ENCODE data around the gene EXOC6B. TPM values are rescaled to one million over a fixed set of nuclear protein-coding genes. Genes with fewer than 3 reads are reported as not detected.
"Not testable (repeated sequence)": the region's sequence is repeated elsewhere in the genome, so short reads cannot be mapped to it uniquely, and the experiment has no call there.

Gene EXOC6B
- total RNA-seq, 1 donor from 2014 or later: 24.5 TPM

DNA sequence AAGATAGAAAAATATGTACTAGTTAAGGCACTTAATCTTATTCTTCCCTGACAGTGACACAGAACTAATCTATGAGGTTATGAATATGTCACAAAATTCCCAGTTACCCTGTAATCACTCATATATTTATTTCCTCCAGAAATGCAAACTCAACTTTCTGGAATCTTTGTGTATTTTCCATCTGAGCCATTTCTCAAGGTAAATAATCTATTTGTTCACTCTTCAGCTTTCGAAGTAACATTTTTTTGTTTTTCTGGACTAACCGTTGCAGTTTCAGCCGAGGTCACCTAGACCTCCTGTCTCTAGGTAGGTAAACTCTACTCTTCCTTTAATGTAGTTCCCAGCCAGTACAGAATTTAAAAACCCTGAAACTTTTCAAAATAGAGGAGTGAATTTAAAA lies 250.9 kb downstream of the EXOC6B start:
- Histone ChIP-seq H3K27me3 (ENCODE audit: control insufficient read depth in 3 of 3, insufficient read depth in 3 of 3, low read length in 3 of 3) (no peaks in the 10 kb centered on the region), H3K9me3 (ENCODE audit: control insufficient read depth in 3 of 3, low read length in 3 of 3) (no peaks in the 10 kb centered on the region), H3K9ac (ENCODE audit: low read depth in 1 of 3, low read length in 3 of 3) (no peak overlapping the region), H3K4me3 (ENCODE audit: low read length in 3 of 3) (no peak overlapping the region), H3K27ac (ENCODE audit: low read depth, low read length) (no peak overlapping the region), H3K36me3 (ENCODE audit: control insufficient read depth in 3 of 3, insufficient read depth in 3 of 3, low read length in 3 of 3) (no peaks in the 10 kb centered on the region), H3K4me1 (ENCODE audit: control insufficient read depth in 3 of 3, insufficient read depth in 3 of 3, low read length in 3 of 3) (no peaks in the 10 kb centered on the region)

DNA sequence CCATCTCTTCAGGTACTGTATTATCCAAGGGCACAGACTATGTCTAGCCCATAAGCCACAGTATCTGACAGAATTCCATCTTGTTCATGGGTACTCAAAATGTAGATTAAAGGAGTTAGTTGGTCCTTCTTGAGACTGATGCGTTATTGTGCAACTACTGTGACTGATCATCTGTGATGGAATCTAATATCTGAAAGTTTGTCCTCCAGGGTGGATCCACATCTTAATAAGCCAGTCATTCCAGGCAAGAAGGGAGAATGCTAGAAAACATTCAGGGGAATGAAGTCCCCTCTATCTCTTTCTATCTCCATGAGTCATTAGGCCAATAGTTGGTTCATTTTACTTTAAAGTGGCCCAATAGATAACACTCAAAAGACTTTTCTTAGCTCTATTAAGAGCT lies 252.6 kb downstream of the EXOC6B start:
- H3K27me3 ChIP-seq (ENCODE audit: control insufficient read depth in 3 of 3, insufficient read depth in 3 of 3, low read length in 3 of 3): no peaks in the 10 kb centered on the region
- H3K9ac ChIP-seq (ENCODE audit: low read depth in 1 of 3, low read length in 3 of 3): no peak overlapping the region
- H3K4me1 ChIP-seq (ENCODE audit: control insufficient read depth in 3 of 3, insufficient read depth in 3 of 3, low read length in 3 of 3): no peaks in the 10 kb centered on the region
- H3K9me3 ChIP-seq (ENCODE audit: control insufficient read depth in 3 of 3, low read length in 3 of 3): no peaks in the 10 kb centered on the region
- H3K4me3 ChIP-seq (ENCODE audit: low read length in 3 of 3): no peak overlapping the region
- no peaks in the 10 kb centered on the region for H3K36me3 ChIP-seq (ENCODE audit: control insufficient read depth in 3 of 3, insufficient read depth in 3 of 3, low read length in 3 of 3)
- H3K27ac ChIP-seq (ENCODE audit: low read depth, low read length): no peak overlapping the region

DNA sequence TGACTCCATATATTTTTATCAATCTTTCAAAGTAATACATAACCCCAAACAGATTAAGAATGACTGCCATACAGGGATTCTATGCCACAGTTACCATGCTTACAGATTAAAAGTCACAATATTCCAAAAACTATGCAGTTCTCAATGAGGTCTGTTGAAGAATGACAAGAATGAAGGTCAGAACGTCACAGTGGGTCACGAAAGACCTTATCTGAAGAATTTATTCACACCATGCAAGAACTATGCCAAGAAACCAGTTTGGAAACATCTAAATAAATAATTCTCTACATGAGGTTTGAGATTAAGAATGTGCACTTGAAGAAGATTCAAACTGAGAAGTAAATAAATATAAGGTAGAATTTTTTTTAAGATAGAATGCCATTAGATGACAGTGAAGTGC lies 253.3 kb downstream of the EXOC6B start:
- H3K4me3 ChIP-seq (ENCODE audit: low read length in 3 of 3): no peak overlapping the region
- no peak overlapping the region for H3K27ac ChIP-seq (ENCODE audit: low read depth, low read length)

DNA sequence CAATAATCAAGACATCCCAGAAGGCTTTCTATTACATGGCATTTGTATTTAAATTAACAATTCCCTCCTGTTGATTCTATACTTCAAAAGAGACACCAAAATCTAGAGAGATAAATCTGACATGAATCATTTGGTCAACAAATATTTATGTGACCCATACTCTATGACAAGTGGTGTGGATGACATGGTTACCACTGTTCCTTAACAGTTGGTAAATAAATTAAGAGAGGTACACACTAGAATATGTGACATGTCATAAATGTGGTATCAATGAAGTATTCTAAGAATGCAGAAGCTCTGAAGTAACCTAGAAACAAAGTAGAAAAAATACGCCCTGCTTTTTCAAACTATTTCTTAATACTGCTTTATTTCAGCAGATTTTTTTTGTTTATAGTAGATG lies 255.4 kb downstream of the EXOC6B start:
- no peak overlapping the region for H3K27ac ChIP-seq (ENCODE audit: low read depth, low read length)
- H3K9ac ChIP-seq (ENCODE audit: low read depth in 1 of 3, low read length in 3 of 3): no peak overlapping the region
- H3K27me3 ChIP-seq (ENCODE audit: control insufficient read depth in 3 of 3, insufficient read depth in 3 of 3, low read length in 3 of 3): no peaks in the 10 kb centered on the region
- no peaks in the 10 kb centered on the region for H3K4me1 ChIP-seq (ENCODE audit: control insufficient read depth in 3 of 3, insufficient read depth in 3 of 3, low read length in 3 of 3)
- H3K4me3 ChIP-seq (ENCODE audit: low read length in 3 of 3): no peak overlapping the region
- no peaks in the 10 kb centered on the region for H3K36me3 ChIP-seq (ENCODE audit: control insufficient read depth in 3 of 3, insufficient read depth in 3 of 3, low read length in 3 of 3)
- H3K9me3 ChIP-seq (ENCODE audit: control insufficient read depth in 3 of 3, low read length in 3 of 3): no peaks in the 10 kb centered on the region

More for the DNA sequence above, 253.3 kb downstream of the EXOC6B start:
- H3K4me1 ChIP-seq (ENCODE audit: control insufficient read depth in 3 of 3, insufficient read depth in 3 of 3, low read length in 3 of 3): no peaks in the 10 kb centered on the region
- no peaks in the 10 kb centered on the region for H3K27me3 ChIP-seq (ENCODE audit: control insufficient read depth in 3 of 3, insufficient read depth in 3 of 3, low read length in 3 of 3)
- H3K9ac ChIP-seq (ENCODE audit: low read depth in 1 of 3, low read length in 3 of 3): no peak overlapping the region
- H3K36me3 ChIP-seq (ENCODE audit: control insufficient read depth in 3 of 3, insufficient read depth in 3 of 3, low read length in 3 of 3): no peaks in the 10 kb centered on the region
- no peaks in the 10 kb centered on the region for H3K9me3 ChIP-seq (ENCODE audit: control insufficient read depth in 3 of 3, low read length in 3 of 3)

DNA sequence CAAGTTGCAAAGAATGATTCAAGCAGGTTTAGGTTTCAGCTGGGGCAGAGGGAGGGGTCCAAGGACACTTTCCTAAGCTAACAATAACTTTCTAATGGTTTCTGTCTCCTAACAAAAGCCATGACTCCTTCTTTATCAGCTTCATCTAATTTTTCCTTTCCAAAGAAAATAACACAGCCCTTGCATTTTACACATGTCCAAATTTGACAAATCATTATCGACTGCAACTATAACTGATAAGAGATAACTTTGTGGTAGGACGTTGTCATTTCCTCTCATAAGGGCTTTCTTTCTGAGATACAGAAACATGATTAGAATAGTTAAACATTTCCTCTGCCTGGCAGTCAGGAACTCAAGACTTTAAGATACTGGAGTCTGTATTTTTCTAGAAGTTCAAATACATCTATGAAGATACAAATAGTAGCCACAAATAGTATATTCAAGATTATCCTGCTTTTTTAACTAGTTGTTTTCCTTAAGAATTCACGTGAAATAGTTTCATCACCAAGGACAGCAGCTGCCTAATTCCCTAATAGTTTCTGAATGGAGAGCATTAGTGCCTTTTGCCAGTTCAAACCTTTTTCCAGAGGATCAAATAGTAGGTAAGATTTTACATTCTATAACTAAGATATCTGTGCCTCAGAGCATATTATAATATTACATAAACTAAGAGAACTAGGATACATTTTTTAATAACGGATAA lies 263.2 kb downstream of the EXOC6B start:
- H3K4me3 ChIP-seq (ENCODE audit: low read length in 3 of 3): no peak overlapping the region
- no peak overlapping the region for H3K27ac ChIP-seq (ENCODE audit: low read depth, low read length)
- H3K9ac ChIP-seq (ENCODE audit: low read depth in 1 of 3, low read length in 3 of 3): no peak overlapping the region
- H3K36me3 ChIP-seq (ENCODE audit: control insufficient read depth in 3 of 3, insufficient read depth in 3 of 3, low read length in 3 of 3): no peaks in the 10 kb centered on the region
- peaks cover 3 to 9% (median 3%) of the 10 kb centered on the region in 3 donors for H3K4me1 ChIP-seq (ENCODE audit: control insufficient read depth in 3 of 3, insufficient read depth in 3 of 3, low read length in 3 of 3)
- H3K27me3 ChIP-seq (ENCODE audit: control insufficient read depth in 3 of 3, insufficient read depth in 3 of 3, low read length in 3 of 3): no peaks in the 10 kb centered on the region
- no peaks in the 10 kb centered on the region for H3K9me3 ChIP-seq (ENCODE audit: control insufficient read depth in 3 of 3, low read length in 3 of 3)

DNA sequence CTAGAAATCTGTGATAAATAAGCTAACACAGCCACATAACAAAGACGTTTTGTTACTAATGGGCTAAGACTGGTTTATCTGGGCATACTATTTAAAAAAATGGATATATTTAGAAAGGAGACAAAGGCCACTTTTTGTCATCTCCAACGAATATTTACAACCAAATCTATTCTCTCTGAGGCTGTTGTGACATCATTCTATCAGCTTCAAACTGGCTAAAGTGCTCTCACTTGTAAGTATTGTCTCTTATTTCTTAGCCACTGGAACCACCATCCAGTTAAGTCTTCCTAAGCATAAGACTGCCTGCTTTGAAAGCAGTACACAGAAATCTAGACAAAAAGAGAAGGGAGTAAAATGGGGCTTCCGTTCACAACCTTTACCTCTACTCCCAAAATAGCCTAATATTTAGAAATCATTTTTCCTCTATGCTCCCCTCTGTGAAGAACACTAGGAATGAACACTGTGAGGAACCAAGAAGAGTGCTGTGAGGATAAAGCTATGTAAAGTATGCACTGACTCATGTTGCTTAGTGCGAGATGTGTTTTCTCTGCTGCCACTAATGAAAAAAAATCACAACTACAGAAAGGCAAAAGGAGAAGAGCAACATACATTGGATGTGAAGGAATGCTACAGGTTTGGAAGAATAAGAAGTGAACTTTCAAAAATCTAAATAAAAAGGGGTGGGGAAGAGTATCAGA lies 264.1 kb downstream of the EXOC6B start:
- no peak overlapping the region for H3K4me3 ChIP-seq (ENCODE audit: low read length in 3 of 3)
- no peaks in the 10 kb centered on the region for H3K36me3 ChIP-seq (ENCODE audit: control insufficient read depth in 3 of 3, insufficient read depth in 3 of 3, low read length in 3 of 3)
- H3K4me1 ChIP-seq (ENCODE audit: control insufficient read depth in 3 of 3, insufficient read depth in 3 of 3, low read length in 3 of 3): peaks cover 3 to 9% (median 3%) of the 10 kb centered on the region in 3 donors
- no peaks in the 10 kb centered on the region for H3K9me3 ChIP-seq (ENCODE audit: control insufficient read depth in 3 of 3, low read length in 3 of 3)
- H3K27me3 ChIP-seq (ENCODE audit: control insufficient read depth in 3 of 3, insufficient read depth in 3 of 3, low read length in 3 of 3): no peaks in the 10 kb centered on the region
- no peak overlapping the region for H3K9ac ChIP-seq (ENCODE audit: low read depth in 1 of 3, low read length in 3 of 3)
- no peak overlapping the region for H3K27ac ChIP-seq (ENCODE audit: low read depth, low read length)

DNA sequence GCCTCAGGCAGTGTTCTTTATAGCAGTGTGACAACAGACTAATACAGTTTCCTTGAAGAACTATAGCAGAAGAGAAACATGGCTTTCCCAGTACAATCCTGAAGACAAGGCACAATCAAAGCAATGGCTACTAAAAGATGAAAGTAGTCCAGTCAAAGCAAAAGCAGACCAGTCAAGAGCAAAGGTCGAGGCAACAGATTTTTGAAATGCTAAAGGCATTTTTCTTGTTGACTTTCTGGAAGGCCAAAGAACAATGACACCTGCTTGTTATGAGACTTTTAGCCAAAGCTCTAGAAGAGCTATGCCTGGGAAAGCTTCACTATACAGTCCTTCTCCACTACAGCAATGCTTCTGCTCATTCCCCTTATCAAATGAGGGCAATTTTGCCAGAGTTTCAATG lies 269.9 kb downstream of the EXOC6B start:
- no peaks in the 10 kb centered on the region for H3K27me3 ChIP-seq (ENCODE audit: control insufficient read depth in 3 of 3, insufficient read depth in 3 of 3, low read length in 3 of 3)
- no peak overlapping the region for H3K9ac ChIP-seq (ENCODE audit: low read depth in 1 of 3, low read length in 3 of 3)
- H3K4me3 ChIP-seq (ENCODE audit: low read length in 3 of 3): no peak overlapping the region
- H3K36me3 ChIP-seq (ENCODE audit: control insufficient read depth in 3 of 3, insufficient read depth in 3 of 3, low read length in 3 of 3): no peaks in the 10 kb centered on the region
- no peak overlapping the region for H3K27ac ChIP-seq (ENCODE audit: low read depth, low read length)
- no peaks in the 10 kb centered on the region for H3K9me3 ChIP-seq (ENCODE audit: control insufficient read depth in 3 of 3, low read length in 3 of 3)
- no peaks in the 10 kb centered on the region for H3K4me1 ChIP-seq (ENCODE audit: control insufficient read depth in 3 of 3, insufficient read depth in 3 of 3, low read length in 3 of 3)

DNA sequence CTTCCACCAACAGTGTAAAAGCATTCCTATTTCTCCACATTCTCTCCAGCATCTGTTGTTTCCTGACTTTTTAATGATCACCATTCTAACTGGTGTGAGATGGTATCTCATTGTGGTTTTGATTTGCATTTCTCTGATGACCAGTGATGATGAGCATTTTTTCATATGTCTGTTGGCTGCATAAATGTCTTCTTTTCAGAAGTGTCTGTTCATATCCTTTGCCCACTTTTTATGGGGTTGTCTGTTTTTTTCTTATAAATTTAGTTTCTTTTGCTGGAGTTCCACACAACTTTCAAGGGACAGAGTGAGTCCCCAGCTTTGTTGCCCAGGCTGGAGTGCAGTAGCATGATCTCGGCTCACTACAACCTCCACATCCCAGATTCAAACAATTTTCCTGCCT lies 270.5 kb downstream of the EXOC6B start:
- not testable (repeated sequence) for H3K9me3 ChIP-seq (ENCODE audit: control insufficient read depth in 3 of 3, low read length in 3 of 3); H3K27me3 ChIP-seq (ENCODE audit: control insufficient read depth in 3 of 3, insufficient read depth in 3 of 3, low read length in 3 of 3); H3K4me1 ChIP-seq (ENCODE audit: control insufficient read depth in 3 of 3, insufficient read depth in 3 of 3, low read length in 3 of 3); H3K27ac ChIP-seq (ENCODE audit: low read depth, low read length); H3K36me3 ChIP-seq (ENCODE audit: control insufficient read depth in 3 of 3, insufficient read depth in 3 of 3, low read length in 3 of 3); H3K9ac ChIP-seq (ENCODE audit: low read depth in 1 of 3, low read length in 3 of 3); H3K4me3 ChIP-seq (ENCODE audit: low read length in 3 of 3)

DNA sequence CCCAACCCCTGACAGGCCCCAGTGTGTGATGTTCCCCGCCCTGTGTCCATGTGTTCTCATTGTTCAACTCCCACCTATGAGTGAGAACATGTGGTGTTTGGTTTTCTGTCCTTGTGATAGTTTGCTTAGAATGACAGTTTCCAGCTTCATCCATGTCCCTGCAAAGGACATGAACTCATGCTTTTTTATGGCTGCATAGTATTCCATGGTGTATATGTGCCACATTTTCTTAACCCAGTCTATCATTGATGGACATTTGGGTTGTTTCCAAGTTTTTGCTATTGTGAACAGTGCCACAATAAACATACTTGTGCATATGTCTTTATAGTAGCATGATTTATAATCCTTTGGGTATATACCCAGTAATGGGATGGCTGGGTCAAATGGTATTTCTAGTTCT lies 270.9 kb downstream of the EXOC6B start:
- H3K4me3 ChIP-seq (ENCODE audit: low read length in 3 of 3); H3K4me1 ChIP-seq (ENCODE audit: control insufficient read depth in 3 of 3, insufficient read depth in 3 of 3, low read length in 3 of 3); H3K27ac ChIP-seq (ENCODE audit: low read depth, low read length); H3K9ac ChIP-seq (ENCODE audit: low read depth in 1 of 3, low read length in 3 of 3); H3K36me3 ChIP-seq (ENCODE audit: control insufficient read depth in 3 of 3, insufficient read depth in 3 of 3, low read length in 3 of 3); H3K9me3 ChIP-seq (ENCODE audit: control insufficient read depth in 3 of 3, low read length in 3 of 3); H3K27me3 ChIP-seq (ENCODE audit: control insufficient read depth in 3 of 3, insufficient read depth in 3 of 3, low read length in 3 of 3): not testable (repeated sequence)

DNA sequence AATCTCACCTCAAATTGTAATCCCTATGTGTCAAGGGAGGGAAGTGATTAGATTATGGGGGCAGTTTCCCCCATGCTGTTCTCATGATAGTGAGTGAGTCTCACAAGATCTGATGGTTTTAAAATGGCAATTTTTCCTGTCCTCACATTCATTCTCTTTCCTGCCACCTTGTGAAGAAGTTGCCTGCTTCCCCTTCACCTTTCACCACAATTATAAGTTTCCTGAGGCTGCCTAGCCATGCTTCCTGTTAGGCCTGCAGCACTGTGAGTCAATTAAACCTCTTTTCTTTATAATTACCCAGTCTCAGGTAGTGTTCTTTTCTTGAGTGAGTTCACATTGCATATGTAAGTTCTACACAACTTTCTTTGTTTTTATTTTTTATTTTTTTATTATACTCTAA lies 271.5 kb downstream of the EXOC6B start:
- Histone ChIP-seq H3K9me3 (ENCODE audit: control insufficient read depth in 3 of 3, low read length in 3 of 3) (no peaks in the 10 kb centered on the region), H3K36me3 (ENCODE audit: control insufficient read depth in 3 of 3, insufficient read depth in 3 of 3, low read length in 3 of 3) (no peaks in the 10 kb centered on the region), H3K4me3 (ENCODE audit: low read length in 3 of 3) (no peak overlapping the region), H3K4me1 (ENCODE audit: control insufficient read depth in 3 of 3, insufficient read depth in 3 of 3, low read length in 3 of 3) (no peaks in the 10 kb centered on the region), H3K9ac (ENCODE audit: low read depth in 1 of 3, low read length in 3 of 3) (no peak overlapping the region), H3K27me3 (ENCODE audit: control insufficient read depth in 3 of 3, insufficient read depth in 3 of 3, low read length in 3 of 3) (no peaks in the 10 kb centered on the region), H3K27ac (ENCODE audit: low read depth, low read length) (no peak overlapping the region)

All from skeletal muscle tissue (tissue), 4 donors.